Testis (tissue), 2 donors: ENCODE results near the gene ARL5C.

Source experiments
- CTCF ChIP-seq, 3 experiments: fragments of 450-650 bp in 2 of 3; fragments of 200-600 bp in 1 of 3; sonication (generic) in 1 of 3; IDR thresholded peaks; one replicate each; pipeline ENCODE4 v1.5.1; 2016 to 2019; ENCODE audit warnings: antibody characterized with exemption in 3 of 3, mild to moderate bottlenecking in 2 of 3, moderate library complexity in 1 of 3
- POLR2A ChIP-seq: fragments of 450-650 bp; IDR thresholded peaks from one replicate; pipeline ENCODE4 v1.6.1; 2017; ENCODE audit warnings: antibody characterized with exemption, mild to moderate bottlenecking, moderate library complexity

GRCh38 chr17:39108461-39109375, 57.2 kb downstream of the ARL5C start:
- TF ChIP-seq CTCF (IDR thresholded peaks at IDR 0.05) (no peak), POLR2A (no peak)
